Jurkat, Clone E6-1 (cell line): ENCODE measurements around the gene SLC49A3.

Experiments
- DNase-seq: peaks from one replicate; pipeline ENCODE4 v3.0.0-alpha.2; 2011; ENCODE audit warnings: low read depth, low spot score
- H3K4me3 ChIP-seq: 2 replicates; pipeline ENCODE4 v1.5.1; 2011; ENCODE audit warnings: mild to moderate bottlenecking, low read length, control low read depth, moderate library complexity

Gene SLC49A3

DNA sequence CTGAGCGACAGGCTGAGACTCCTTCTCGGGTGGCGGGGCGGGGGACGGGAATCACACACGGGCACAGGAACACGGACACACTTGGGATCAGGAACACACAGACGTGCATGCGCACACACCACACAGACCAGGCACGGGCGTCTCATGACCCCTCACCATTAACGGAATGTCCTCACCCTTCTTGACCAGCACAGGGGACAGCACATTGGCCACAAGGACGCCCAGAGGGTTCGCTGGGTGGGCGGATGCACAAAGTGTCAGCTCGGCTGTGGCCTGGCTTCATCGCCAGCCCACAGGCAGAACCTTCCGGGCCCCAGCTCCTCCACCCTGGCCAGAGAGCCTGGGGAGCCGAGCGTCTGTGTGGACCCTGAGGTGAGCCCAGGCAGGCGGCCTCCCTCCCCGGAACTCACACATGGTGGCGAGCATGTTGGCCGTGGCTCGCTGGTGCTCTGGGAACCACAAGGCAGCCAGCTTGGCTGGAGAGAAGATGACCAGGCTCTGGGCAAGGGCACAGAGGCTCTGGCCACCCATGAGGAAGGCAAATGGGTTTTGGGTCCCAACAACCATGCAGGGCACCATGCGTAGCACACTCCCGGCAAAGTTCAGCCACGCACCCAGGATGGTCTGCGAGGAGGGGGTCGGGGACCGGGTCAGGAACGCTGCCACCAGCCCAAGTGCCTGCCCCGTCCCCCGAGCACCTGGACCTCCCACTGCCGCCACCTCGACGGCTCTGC lies 3.1 kb downstream of the SLC49A3 start:
- no peak overlapping the region for H3K4me3 ChIP-seq
- no peak for DNase-seq

DNA sequence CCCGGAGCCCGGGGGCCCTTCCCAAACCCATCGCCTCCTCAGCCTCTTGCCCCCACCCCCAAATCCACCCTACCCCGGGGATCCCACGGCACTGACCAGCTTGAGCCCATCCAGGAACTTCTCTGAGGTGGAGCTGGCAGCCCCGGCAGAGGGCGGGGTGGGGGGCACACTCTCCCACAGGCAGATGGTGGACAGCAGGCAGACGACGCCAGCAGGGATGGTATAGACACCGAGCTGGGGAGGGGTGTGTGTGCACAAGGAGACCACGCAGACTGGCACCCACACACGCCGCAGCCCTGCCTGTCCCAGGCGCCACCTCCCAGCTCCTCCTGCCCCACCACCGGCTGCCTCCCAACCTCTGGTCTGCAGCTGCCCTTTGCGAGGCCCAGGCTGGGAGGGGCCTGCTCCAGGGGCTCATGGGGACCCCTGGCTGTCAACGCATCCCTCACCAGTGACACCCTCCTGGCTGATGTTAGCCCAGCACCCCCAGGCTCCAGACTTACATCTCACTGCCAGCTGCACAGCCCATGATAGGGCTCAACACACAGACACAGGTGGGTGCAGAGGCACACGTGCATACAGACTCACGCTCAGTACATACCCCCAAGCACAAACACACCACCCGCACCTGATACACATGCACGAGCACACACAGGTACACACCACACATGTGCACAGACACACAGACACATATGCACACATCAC lies 4.2 kb downstream of the SLC49A3 start:
- no peak for DNase-seq
- H3K4me3 ChIP-seq: no peak overlapping the region

DNA sequence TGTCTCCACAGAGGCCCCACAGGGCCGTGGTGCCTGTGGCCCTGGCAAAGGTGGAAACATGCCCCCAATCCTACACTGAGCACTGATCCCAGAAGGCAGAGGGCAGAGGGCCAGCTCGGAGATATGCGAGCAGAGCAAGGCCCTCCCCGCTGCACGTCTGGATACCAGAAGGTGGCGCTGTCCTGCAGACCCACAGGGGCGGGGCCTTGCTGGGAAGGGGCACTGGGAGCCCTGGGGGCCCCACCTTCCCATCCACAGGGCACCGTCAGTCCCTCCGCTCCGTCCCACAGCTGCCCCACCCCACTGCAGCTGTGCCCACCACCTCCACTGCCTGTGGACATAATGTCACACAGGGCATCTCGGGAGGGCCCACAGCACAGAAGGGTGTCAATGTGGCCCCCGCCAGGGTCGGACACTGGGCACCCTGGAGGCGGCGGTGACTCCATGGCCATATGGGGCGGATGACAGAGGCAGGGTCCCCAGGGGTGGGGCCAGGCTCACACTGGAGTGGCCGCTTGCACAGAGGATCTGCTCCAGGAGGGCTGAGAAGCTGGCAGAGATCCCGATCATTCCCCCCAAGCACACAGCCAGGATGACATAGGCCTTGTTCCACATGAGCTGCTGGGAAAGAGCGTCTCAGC lies 4.8 kb downstream of the SLC49A3 start:
- no peak for DNase-seq
- no peak overlapping the region for H3K4me3 ChIP-seq

GRCh38 chr4:683247-683897 lies 5.6 kb downstream of the SLC49A3 start:
- H3K4me3 ChIP-seq: no peak overlapping the region
- no peak for DNase-seq

- DNase-seq: no peak
- H3K4me3 ChIP-seq: no peak overlapping the region
Measured at GRCh38 chr4:682490-683172, 6.3 kb downstream of the SLC49A3 start.

GRCh38 chr4:681736-682451 lies 7.1 kb downstream of the SLC49A3 start:
- H3K4me3 ChIP-seq: no peak overlapping the region

GRCh38 chr4:680928-681645 lies 7.9 kb downstream of the SLC49A3 start:
- H3K4me3 ChIP-seq: peak overlapping the region; percentile 18
- DNase-seq: no peak

More at GRCh38 chr4:681736-682451, 7.1 kb downstream of the SLC49A3 start:
- peak; percentile 46 for DNase-seq

- H3K4me3 ChIP-seq: no peak overlapping the region
- no peak for DNase-seq
Measured at GRCh38 chr4:680551-680927, 8.4 kb downstream of the SLC49A3 start.

- H3K4me3 ChIP-seq: no peak overlapping the region
- DNase-seq: no peak
Measured at GRCh38 chr4:680091-680490, 8.9 kb downstream of the SLC49A3 start.

DNA sequence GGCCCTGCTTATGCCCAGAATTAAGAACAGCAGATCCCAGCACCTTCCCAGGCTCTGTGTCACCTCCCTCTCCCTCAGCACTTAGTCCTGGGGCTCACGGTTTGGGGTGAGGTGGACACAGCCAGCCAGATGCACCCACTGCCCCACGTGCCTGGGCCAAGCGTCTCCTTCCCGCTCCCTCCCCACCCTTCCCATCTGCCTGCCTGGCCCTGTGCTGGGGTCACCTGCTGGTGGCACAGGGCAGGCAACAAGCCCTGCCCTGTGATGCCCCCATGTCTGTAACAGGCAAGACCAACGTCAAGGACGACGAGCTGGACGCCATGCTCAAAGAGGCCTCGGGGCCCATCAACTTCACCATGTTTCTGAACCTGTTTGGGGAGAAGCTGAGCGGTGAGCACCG lies 9.3 kb downstream of the SLC49A3 start:
- no peak overlapping the region for H3K4me3 ChIP-seq
- no peak for DNase-seq

DNA sequence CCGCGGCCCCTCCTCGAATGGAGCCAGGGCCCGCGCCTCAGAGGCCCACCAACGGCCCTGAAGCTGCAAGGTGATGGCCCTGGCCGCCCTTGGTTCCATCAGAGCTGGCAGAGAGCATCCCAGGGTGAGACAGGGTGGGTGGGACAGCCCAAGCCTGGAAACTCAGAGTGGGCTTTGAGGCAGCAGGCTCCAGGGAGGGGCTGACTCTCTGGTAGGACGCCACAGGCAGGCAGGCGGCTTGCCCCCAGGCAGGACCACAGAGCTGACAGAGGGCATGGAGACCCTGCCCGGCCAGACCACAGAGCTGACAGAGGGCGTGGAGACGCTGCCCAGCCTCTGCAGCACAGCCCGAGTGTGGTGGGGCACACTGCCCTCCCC lies 9.9 kb downstream of the SLC49A3 start:
- DNase-seq: no peak
- H3K4me3 ChIP-seq: no peak overlapping the region

GRCh38 chr4:678331-679103 lies 10.4 kb downstream of the SLC49A3 start:
- DNase-seq: no peak

GRCh38 chr4:677431-678293 lies 11.3 kb downstream of the SLC49A3 start:
- no peak for DNase-seq
- H3K4me3 ChIP-seq: no peak overlapping the region

More at GRCh38 chr4:678331-679103, 10.4 kb downstream of the SLC49A3 start:
- H3K4me3 ChIP-seq: no peak overlapping the region

DNA sequence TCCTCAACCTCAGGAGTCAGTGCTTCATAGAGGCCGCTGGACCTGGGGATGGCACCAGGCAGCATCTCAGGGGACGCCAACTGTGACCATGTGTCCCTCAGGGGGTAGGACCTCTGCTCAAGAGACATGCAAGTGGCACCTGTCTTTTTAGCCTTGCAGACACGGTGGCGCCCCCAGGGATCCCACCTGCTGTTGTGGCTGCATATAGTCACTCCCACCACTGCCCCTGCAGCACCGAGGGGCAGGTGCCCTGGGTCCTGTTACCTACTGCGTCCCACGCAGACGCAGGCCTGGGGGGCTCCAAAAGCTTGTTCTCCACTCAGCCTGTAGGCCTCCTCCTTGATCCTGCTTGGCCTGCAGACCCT lies 12.1 kb downstream of the SLC49A3 start:
- DNase-seq: no peak
- H3K4me3 ChIP-seq: no peak overlapping the region

DNA sequence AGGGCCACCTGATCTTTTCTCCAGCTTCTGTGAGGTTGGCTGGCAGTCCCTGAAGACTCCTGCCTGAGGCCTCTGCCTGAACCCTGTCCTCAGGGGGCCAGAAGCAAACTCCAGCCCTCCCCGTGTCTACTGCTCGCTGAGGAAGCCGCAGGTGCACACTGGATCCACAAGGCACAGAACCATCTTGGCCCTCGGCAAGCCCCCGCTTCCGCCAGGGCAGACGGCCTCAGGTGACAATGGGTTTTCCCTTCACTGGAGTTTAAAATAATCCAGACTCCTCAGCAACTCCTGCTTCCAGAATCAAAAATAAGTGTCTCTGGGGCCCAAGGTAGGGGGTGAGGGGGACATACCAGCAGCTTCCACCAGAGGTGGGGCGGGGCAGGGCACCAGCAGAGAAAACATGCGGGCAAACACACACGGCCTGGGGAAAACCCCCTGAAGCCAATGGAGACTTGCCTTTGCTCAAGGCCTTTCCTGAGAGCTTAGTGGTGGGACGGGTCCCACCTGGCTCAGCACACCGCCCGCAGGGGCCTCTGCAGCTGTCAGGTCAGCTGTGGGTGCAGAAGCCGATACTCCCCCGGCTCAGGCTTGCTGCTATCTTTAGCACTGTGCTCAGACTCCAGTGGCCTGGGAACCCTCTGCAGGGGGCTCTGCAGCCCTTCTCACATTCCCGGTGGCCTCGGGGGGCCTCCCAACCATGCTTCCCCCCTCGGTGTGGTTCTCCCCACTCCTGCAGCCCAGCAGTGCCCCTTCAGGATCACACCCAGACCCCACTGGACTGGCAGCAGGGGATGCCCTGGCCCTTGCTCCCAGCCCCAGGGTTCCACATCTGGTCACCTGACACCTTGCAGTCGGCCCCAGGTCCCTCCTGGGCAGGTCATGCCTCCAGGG lies 12.7 kb downstream of the SLC49A3 start:
- H3K4me3 ChIP-seq: peak overlapping the region; percentile 77; the same call in 1 of the 2 replicates
- DNase-seq: no peak
